GM21423 (cell line): Measurements from ENCODE around the gene CDC45.

Experiments
- ATAC-seq: cut with Tn5 transposase; IDR thresholded peaks from one replicate; pipeline ENCODE4 v1.9.1; 2021; ENCODE audit warnings: mild to moderate bottlenecking, moderate library complexity; ENCODE audit not compliant: unreplicated experiment

Gene CDC45

DNA sequence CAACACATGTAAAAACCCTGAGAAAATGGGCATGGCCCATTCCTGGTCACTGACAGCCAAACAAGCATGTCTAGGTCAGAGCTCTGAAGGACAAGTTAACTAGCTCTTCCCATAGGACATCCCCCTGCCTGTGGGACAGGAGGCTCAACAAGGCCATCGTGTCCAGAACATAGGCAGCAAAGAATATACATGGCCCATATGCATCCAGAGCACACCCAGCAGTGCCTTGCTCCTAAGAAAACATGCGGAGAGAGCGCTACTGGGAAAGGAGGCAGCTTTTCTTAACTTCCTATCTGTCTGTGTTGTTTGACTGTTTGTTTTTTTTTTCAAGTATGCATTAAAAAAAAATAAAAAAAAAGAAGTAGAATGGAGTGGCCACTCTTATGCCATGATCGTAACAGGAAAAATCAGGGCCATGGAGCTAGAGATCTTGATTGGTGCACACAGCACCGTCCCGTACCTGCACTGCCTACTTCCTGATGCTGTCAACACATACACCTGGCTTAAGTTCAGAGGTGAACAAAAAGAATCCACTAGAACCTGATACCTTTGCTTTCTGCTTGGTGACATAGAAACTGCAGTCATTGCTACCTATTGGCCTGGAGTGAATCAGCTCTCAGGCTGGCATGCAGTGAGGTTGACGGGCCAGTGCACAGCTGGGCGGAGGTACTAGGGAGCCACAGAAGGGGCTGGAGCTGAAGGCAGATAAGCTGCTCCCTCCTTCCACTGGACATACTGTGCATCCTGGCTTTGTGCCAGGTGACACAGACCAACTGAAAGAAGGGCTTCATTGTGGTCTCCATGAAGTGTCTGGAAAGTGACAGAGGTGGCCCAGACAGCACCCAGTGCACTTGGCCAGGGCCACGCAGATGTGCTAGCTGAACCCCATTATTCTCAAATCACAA, 12.6 kb upstream of the CDC45 start:
- ATAC-seq, result no peak

DNA sequence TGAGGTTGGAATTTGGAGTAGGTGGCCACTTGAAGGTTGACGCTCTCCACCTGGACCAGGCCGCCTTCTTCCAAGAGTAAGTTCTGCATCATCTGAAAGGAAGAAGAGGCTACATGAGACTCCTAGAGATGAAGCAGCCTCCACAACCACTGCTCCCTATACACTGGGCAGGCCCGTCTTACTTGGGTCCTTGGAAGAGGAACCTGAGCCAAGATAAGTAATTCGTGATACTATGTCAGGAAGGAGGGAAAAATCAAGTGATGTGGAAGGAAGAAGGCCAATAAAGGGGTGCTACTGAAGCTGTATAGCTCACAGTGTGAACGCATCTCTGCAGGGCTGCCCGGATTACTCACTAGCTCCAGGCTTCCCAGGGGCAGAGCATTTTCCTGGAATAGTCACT, 11.8 kb upstream of the CDC45 start:
- no peak for ATAC-seq

- no peak for ATAC-seq
Measured at GRCh38 chr22:19469421-19469820, 10.3 kb upstream of the CDC45 start.

- no peak for ATAC-seq
Measured at GRCh38 chr22:19470010-19470409, 9.7 kb upstream of the CDC45 start.

- ATAC-seq, result no peak
Measured at GRCh38 chr22:19471572-19471971, 8.1 kb upstream of the CDC45 start.

- no peak for ATAC-seq
Measured at GRCh38 chr22:19472233-19472632, 7.5 kb upstream of the CDC45 start.

DNA sequence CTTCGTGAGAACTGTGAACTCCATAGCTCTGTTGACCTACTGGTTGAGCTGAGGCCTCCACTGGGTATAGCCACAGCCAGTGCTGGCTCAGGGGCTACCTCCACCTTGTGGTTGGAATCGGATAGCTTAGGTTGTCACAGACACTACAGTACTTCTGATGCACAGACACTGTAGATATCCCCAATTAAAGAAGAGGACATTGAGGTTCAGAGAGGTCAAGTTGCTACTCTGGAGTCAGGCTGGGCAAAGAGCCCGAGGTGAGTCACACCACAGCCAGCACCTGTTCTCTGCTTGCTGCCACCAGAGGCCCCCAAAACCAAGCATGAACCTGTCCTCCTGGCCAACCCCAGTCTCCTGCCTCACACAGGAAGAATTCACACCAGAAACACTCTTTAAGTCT, 6.1 kb upstream of the CDC45 start:
- ATAC-seq, result no peak

DNA sequence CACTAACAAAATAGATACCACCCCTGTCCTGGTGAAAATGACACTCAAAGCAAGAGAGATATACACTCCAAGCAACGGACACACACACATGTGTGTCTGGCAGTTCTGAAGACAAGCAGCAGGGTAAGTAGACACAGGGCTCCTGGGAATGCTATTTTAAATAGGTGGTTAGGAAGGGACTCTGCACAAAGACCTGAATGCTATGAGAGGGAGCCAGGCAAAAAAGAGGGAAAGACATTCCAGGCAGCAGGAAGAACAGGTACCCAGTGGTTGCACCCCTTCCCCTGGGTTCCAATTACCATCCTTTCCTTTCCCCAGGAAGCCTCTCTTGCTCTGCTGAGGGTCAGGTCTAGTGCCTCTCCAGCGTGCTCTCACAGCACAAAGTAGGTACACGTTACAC, 3.7 kb upstream of the CDC45 start:
- ATAC-seq, result no peak

GRCh38 chr22:19477321-19478044, 2.2 kb upstream of the CDC45 start:
- no peak for ATAC-seq

GRCh38 chr22:19478045-19478900, 1.4 kb upstream of the CDC45 start:
- no peak for ATAC-seq

DNA sequence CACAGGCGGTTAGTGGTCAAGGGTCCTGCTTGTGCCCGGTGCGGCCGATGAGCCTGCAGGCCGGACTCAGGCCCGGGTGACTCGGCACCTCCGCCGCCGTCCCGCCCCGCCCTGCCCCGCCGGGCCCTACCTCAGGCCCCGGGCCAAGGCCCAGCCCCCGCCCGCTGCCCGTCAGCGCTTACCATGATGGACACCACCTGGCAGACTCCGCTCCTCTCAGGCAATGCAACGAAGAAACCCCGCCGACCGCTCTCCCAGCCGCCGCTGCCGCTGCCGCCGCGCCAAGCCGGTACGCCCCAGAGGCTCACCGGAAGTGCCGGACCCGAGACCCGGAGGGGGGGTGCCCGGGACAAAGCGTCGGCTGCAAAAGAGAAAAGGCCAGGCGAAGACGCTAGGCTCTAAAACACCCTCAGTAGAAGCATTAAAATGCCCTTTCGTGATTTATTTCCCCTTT, 792 bp upstream of the CDC45 start, which contains the start of gene UFD1:
Gene UFD1, minus strand, starts transcription at position 293 of the 454 bp plus-strand sequence. Its CDS starts 108 bp downstream, at position 185.
- peak; percentile 41 for ATAC-seq

DNA sequence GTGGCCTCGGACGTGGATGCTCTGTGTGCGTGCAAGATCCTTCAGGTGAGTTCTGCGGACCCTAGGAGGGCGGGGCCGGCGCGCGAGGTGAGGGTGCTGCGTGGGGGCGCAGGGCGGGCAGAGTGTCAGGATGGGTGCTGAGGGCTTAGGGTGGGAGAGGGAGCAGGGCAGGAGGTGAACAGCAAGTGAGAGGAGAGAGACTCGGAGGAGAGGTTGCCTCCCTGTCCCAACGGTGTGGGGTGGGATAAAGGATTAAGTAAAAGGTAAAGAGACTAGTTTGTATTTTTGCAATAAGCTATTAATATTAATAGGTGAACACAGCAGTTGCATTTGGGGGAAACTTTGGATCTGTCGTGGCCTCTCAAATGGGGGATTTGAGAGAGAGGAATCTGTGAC, 451 bp downstream of the CDC45 start:
- no peak for ATAC-seq

- no peak for ATAC-seq
Measured at GRCh38 chr22:19480789-19481188, 1.1 kb downstream of the CDC45 start.

DNA sequence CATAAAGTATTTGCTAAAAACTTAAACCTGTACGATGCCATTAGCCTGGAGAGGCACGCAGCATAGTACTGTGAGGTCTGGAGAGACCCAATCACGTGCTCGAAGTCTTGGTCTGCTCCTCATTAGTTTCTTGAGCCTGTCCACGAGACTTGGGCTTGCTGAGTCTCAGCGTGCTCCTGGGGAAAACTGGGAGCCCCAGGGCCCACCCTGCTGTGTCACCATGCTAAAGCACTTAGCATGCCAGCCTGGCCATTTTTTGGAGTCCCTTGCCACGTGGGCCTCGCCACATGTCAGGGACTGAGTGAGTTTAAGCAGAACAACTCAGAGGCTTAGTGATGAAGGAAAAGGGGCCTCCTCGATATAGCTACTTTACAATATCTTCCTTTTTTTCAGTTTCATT, 2.6 kb downstream of the CDC45 start:
- no peak for ATAC-seq

GRCh38 chr22:19483481-19484244, 3.9 kb downstream of the CDC45 start:
- no peak for ATAC-seq

DNA sequence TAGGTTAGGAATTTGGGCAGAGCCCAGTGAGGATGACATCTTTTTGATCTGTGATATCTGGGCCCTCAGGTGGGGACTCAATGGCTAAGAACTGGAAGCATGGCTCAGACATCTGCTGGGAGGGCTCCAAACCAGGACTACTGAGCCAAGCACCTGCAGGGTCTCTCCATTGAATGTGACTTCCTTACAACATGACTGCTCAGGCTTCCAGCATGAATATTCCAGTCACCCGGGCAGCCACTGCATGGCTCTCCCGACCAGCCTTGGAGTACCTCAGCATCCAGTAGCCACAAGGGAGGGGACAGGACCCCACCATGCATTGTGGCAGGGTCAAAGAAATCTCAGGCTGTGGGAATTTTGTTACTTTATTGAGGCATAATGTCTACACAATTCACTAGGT, 8.6 kb downstream of the CDC45 start:
- no peak for ATAC-seq

- ATAC-seq, result no peak
Measured at GRCh38 chr22:19488884-19489843, 9.4 kb downstream of the CDC45 start.

DNA sequence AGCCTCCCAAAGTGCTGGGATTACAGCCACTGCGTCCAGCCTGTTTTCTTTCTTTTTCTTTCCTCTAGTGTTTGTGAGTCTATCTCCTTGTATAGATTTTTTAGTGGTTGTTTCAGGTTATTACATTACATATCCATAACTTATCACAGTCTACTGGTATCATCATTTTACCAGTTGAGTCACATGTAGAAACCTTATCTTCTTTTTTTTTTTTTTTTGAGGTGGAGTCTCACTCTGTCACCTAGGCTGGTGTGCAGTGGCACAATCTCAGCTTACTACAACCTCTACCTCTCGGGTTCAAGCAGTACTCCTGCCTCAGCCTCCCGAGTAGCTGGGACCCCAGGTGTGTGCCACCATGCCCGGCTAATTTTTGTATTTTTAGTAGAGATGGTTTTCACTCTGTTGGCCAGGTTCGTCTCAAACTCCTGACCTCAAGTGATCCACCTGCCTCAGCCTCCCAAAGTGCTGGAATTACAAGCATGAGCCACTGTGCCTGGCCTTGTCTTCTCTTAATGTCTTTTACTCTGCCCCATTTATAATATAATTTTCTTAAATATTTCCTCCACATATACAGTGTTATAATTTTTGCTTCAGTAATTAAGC, 11.0 kb downstream of the CDC45 start:
- ATAC-seq, result no peak
